Panc1 (cell line): ENCODE results near the gene GIMAP1. TPM values are rescaled to one million over a fixed set of nuclear protein-coding genes. Genes with fewer than 3 reads are reported as not detected.

ENCODE experiments used
- ATAC-seq: fragments of 200-7000 bp; cut with Tn5 transposase; 2 replicates; pipeline ENCODE4 v1.9.1; 2020; ENCODE audit warnings: mild to moderate bottlenecking, moderate library complexity
- BruUV-seq: library from RNA; stranded (reverse); fragments of 400-500 nt; replicated peaks from 2 replicates; lab custom pipeline; 2021; lab: Mats Ljungman, UMichigan
- CTCF ChIA-PET: fragments of 300-600 bp; sonication (Branson Sonifier 250); formaldehyde crosslinking; loops from one replicate; lab custom pipeline; 2022; ENCODE audit warnings: antibody characterized with exemption; lab: Charles Lee
- POLR2A ChIA-PET: fragments of 300-600 bp; sonication (Branson Sonifier 250); formaldehyde crosslinking; loops from one replicate; lab custom pipeline; 2022; ENCODE audit warnings: antibody characterized with exemption; lab: Charles Lee
- DNase-seq: peaks from one replicate; pipeline ENCODE4 v3.0.0-alpha.2; 2010; ENCODE audit warnings: low read depth, low spot score
- H3K27ac ChIP-seq: 2 replicates; pipeline ENCODE4 v1.5.1; 2011; ENCODE audit warnings: mild to moderate bottlenecking, low read length, inconsistent platforms
- H3K27me3 ChIP-seq: fragments of 200-500 bp; sonication (Bioruptor generic); 2 replicates; pipeline ENCODE4 v1.6.0; 2014; ENCODE audit warnings: low read length, inconsistent platforms; ENCODE audit not compliant: control insufficient read depth, insufficient read depth
- H3K36me3 ChIP-seq: fragments of 200-500 bp; sonication (Bioruptor generic); 2 replicates; pipeline ENCODE4 v1.5.1; 2014; ENCODE audit warnings: inconsistent platforms, mild to moderate bottlenecking, low read length, moderate library complexity; ENCODE audit not compliant: control insufficient read depth, insufficient read depth
- H3K4me1 ChIP-seq: 2 replicates; pipeline ENCODE4 v1.5.1; 2011; ENCODE audit warnings: inconsistent platforms, mild to moderate bottlenecking, low read length, moderate library complexity; ENCODE audit not compliant: control insufficient read depth, insufficient read depth
- H3K4me3 ChIP-seq, 2 experiments: 2 replicates each; pipeline ENCODE4 v1.5.1; 2011 to 2012; ENCODE audit warnings: low read depth in 2 of 2, low read length in 2 of 2, mild to moderate bottlenecking in 2 of 2, inconsistent platforms in 1 of 2, moderate library complexity in 1 of 2
- H3K9me3 ChIP-seq: fragments of 200-500 bp; sonication (Bioruptor generic); 2 replicates; pipeline ENCODE4 v1.5.1; 2014; ENCODE audit warnings: low read depth, mild to moderate bottlenecking, inconsistent platforms, low read length, moderate library complexity; ENCODE audit not compliant: control insufficient read depth, insufficient read depth
- CTCF ChIP-seq: fragments of 450-650 bp; IDR thresholded peaks from 2 replicates; pipeline ENCODE4 v1.5.1; 2017; ENCODE audit warnings: mild to moderate bottlenecking
- POLR2AphosphoS5 ChIP-seq: IDR thresholded peaks from 2 replicates; pipeline ENCODE4 v1.6.1; 2012; ENCODE audit warnings: mild to moderate bottlenecking, low read depth, low read length, moderate library complexity
- SIN3A ChIP-seq: IDR thresholded peaks from 2 replicates; pipeline ENCODE4 v1.6.1; 2012; ENCODE audit warnings: low read depth, mild to moderate bottlenecking, low read length, moderate library complexity, borderline replicate concordance; ENCODE audit not compliant: insufficient read depth
- TCF7L2 ChIP-seq: IDR thresholded peaks from 2 replicates; pipeline ENCODE4 v1.6.1; 2011; ENCODE audit warnings: mild to moderate bottlenecking, low read depth, low read length, inconsistent platforms
- in situ Hi-C: cut with HindIII; loops from 2 replicates; pipeline ENCODE4 v1.10.0; 2016; ENCODE audit warnings: low sequenced_read_pairs, low pct_unique_long_range_greater_than_20kb
- intact Hi-C: fragments of 100-400 bp; cut with micrococcal nuclease; formaldehyde crosslinking; loops from one replicate; pipeline ENCODE4 v1.10.0; 2022; ENCODE audit not compliant: unreplicated experiment
- total RNA-seq: library from RNA; stranded (reverse); gene quantifications from one replicate; pipeline ENCODE4 v1.2.1, GENCODE V29; 2021; ENCODE audit not compliant: unreplicated experiment
- TF ChIP-seq, protein P1 (sequence below), 2 experiments: IDR thresholded peaks; 2 replicates each; pipeline ENCODE4 v1.6.1; 2011 to 2012; ENCODE audit warnings: low read depth in 2 of 2, control low read depth in 1 of 2, low read length in 1 of 2, mild to moderate bottlenecking in 1 of 2, moderate library complexity in 1 of 2; ENCODE audit not compliant: insufficient read depth in 1 of 2

The GIMAP1 gene
- total RNA-seq, 1 experiment from 2014 or later, result 0.05 TPM

DNA sequence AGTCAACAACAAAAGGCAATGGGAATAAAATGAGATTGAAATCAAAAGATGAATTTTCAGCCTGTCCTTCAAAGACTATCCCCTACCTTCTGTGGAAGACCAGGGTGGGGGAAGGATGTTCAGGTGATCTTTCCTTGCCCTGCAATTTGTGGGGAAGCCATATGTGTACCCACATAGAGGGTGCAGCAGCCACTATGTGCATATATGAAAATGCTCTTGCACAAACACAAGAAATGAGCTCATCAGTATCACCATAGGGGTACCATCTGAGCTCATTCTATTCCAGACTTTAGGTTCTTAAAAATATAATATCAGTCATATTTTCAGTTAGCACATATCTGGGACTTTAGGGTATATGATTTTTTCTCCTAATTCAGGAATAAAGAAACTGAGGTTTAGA, 38.5 kb downstream of the GIMAP1 start:
- Histone ChIP-seq H3K27me3 (peaks cover 6% of the 10 kb centered on the region), H3K36me3 (no peaks in the 10 kb centered on the region), H3K4me3 (no peak overlapping the region), H3K9me3 (no peaks in the 10 kb centered on the region), H3K4me1 (no peaks in the 10 kb centered on the region), H3K27ac (no peak overlapping the region)
- TF ChIP-seq TCF7L2, result no peak
- TF ChIP-seq POLR2AphosphoS5, result no peak
- ChIA-PET POLR2A (no interaction called here), CTCF (no interaction called here)
- in situ Hi-C loops, result no loop called here
- ATAC-seq (no peak), DNase-seq (no peak)
- intact Hi-C loops, result loop anchor here (5.0 to 10.0 kb wide), 2 partner anchors 308 to 470 kb away; no protein-coding TSS in a partner anchor
- no TSS peak for BruUV-seq

- H3K27ac ChIP-seq, result no peak overlapping the region
- ChIA-PET CTCF (interaction anchor here (0.7 kb wide), 1 partner anchor 322 kb away, joined by 4 read pairs; no protein-coding TSS in a partner anchor), POLR2A (no interaction called here)
- in situ Hi-C loops, result no loop called here
- no TSS peak for BruUV-seq
- no peak for ATAC-seq
- DNase-seq, result no peak
- no peaks in the 10 kb centered on the region for H3K36me3 ChIP-seq
- no peaks in the 10 kb centered on the region for H3K4me1 ChIP-seq
- intact Hi-C loops, result loop anchor here (5.0 to 10.0 kb wide), 2 partner anchors 308 to 471 kb away; no protein-coding TSS in a partner anchor
- H3K4me3 ChIP-seq, result no peak overlapping the region
- H3K27me3 ChIP-seq, result peaks cover 6% of the 10 kb centered on the region
- no peaks in the 10 kb centered on the region for H3K9me3 ChIP-seq
- TF ChIP-seq, protein P1, sequence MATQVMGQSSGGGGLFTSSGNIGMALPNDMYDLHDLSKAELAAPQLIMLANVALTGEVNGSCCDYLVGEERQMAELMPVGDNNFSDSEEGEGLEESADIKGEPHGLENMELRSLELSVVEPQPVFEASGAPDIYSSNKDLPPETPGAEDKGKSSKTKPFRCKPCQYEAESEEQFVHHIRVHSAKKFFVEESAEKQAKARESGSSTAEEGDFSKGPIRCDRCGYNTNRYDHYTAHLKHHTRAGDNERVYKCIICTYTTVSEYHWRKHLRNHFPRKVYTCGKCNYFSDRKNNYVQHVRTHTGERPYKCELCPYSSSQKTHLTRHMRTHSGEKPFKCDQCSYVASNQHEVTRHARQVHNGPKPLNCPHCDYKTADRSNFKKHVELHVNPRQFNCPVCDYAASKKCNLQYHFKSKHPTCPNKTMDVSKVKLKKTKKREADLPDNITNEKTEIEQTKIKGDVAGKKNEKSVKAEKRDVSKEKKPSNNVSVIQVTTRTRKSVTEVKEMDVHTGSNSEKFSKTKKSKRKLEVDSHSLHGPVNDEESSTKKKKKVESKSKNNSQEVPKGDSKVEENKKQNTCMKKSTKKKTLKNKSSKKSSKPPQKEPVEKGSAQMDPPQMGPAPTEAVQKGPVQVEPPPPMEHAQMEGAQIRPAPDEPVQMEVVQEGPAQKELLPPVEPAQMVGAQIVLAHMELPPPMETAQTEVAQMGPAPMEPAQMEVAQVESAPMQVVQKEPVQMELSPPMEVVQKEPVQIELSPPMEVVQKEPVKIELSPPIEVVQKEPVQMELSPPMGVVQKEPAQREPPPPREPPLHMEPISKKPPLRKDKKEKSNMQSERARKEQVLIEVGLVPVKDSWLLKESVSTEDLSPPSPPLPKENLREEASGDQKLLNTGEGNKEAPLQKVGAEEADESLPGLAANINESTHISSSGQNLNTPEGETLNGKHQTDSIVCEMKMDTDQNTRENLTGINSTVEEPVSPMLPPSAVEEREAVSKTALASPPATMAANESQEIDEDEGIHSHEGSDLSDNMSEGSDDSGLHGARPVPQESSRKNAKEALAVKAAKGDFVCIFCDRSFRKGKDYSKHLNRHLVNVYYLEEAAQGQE (IDR thresholded peaks at IDR 0.05; ENCODE audit: insufficient read depth in 1 of 2, low read depth in 2 of 2, low read length in 1 of 2), result no peak
- TF ChIP-seq CTCF, result no peak
- TF ChIP-seq TCF7L2, result no peak
- TF ChIP-seq POLR2AphosphoS5, result no peak
- no peak for TF ChIP-seq SIN3A
Observed at GRCh38 chr7:150755473-150756099, 39.2 kb downstream of the GIMAP1 start.

DNA sequence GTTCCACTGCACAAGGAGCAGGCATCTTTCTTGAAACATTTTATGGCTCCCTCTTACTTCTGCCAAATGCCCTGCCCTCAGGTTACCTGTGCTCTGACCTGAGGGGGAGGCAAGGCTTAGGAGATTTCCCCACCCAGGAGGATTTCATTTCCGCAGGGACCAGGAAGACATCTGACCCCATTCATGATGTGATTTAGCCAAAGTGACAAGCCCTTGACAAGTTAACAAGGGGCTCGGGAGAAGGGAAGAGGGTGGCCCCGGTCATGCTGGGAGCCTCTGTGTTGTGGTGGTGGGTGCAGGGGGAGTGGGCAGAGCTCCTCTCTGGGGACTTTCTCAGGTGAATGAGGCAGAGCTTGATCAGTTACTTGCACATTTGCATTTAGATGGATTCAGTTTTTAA, 39.8 kb downstream of the GIMAP1 start:
- H3K9me3 ChIP-seq, result no peaks in the 10 kb centered on the region
- no peak for DNase-seq
- H3K36me3 ChIP-seq, result no peaks in the 10 kb centered on the region
- ChIA-PET POLR2A (no interaction called here), CTCF (interaction anchor here (0.7 kb wide), 1 partner anchor 323 kb away, joined by 4 read pairs; no protein-coding TSS in a partner anchor)
- no peaks in the 10 kb centered on the region for H3K4me1 ChIP-seq
- no peak for TF ChIP-seq POLR2AphosphoS5
- no peak for TF ChIP-seq TCF7L2
- TF ChIP-seq, protein P1 (IDR thresholded peaks at IDR 0.05; ENCODE audit: insufficient read depth in 1 of 2, low read depth in 2 of 2, low read length in 1 of 2), result no peak
- no peak for TF ChIP-seq SIN3A
- TF ChIP-seq CTCF, result no peak
- peaks cover 2% of the 10 kb centered on the region; the same call in 1 of the 2 replicates for H3K27me3 ChIP-seq
- ATAC-seq, result no peak
- H3K27ac ChIP-seq, result no peak overlapping the region
- in situ Hi-C loops, result no loop called here
- intact Hi-C loops, result loop anchor here (5.0 to 10.0 kb wide), 2 partner anchors 309 to 471 kb away; no protein-coding TSS in a partner anchor
- H3K4me3 ChIP-seq, result no peak overlapping the region
- no TSS peak for BruUV-seq
